GM12891 (cell line): ENCODE data around the gene PRMT7.

Experiments used
- PAX5 ChIP-seq: IDR thresholded peaks from 2 replicates; pipeline ENCODE4 v1.6.1; 2011; ENCODE audit warnings: low read length, moderate library complexity, mild to moderate bottlenecking; ENCODE audit not compliant: insufficient read depth, severe bottlenecking
- POLR2A ChIP-seq: IDR thresholded peaks from 2 replicates; pipeline ENCODE4 v1.6.1; 2011; ENCODE audit warnings: low read depth, low read length, control low read depth
- POLR2AphosphoS5 ChIP-seq: IDR thresholded peaks from 2 replicates; pipeline ENCODE4 v1.6.1; 2011; ENCODE audit warnings: low read depth, low read length, control low read depth
- POU2F2 ChIP-seq: IDR thresholded peaks from 2 replicates; pipeline ENCODE4 v1.6.1; 2011; ENCODE audit warnings: low read depth, mild to moderate bottlenecking, control low read depth, low read length, moderate library complexity
- SPI1 ChIP-seq: IDR thresholded peaks from 2 replicates; pipeline ENCODE4 v1.6.1; 2011; ENCODE audit warnings: low read depth, low read length, control low read depth
- TAF1 ChIP-seq: IDR thresholded peaks from 2 replicates; pipeline ENCODE4 v1.6.1; 2011; ENCODE audit warnings: low read depth, low read length, control low read depth

- TF ChIP-seq SPI1 = no peak
- no peak for TF ChIP-seq POLR2AphosphoS5
- TF ChIP-seq POLR2A = no peak
- no peak for TF ChIP-seq TAF1
- TF ChIP-seq PAX5 = no peak
- no peak for TF ChIP-seq POU2F2
Observed at GRCh38 chr16:68396481-68396880, 85.7 kb downstream of the PRMT7 start.
